ENCODE results near the gene PLCG1. TPM values are rescaled to one million over a fixed set of nuclear protein-coding genes. Genes with fewer than 3 reads are reported as not detected.

The PLCG1 gene
- total and polyA plus RNA-seq, 12 donors, result 32.9 to 139 (median 76.9) TPM

- Histone ChIP-seq H3K27ac (no peak overlapping the region), H3K9me3 (replicated peaks in 1 of 3) (no peaks in the 10 kb centered on the region), H3K4me3 (no peak overlapping the region), H3K27me3 (no peaks in the 10 kb centered on the region), H3K4me1 (replicated peaks in 1 of 2) (no peaks in the 10 kb centered on the region), H3K36me3 (replicated peaks in 1 of 2) (peaks cover 0 to 94% of the 10 kb centered on the region in 2 donors)
- 88 to 95% (median 92%) methylated on average over 7 of the region's 7 CpGs for WGBS, 4 donors
- TF ChIP-seq POLR2A (IDR thresholded peaks at IDR 0.05) (no peak), CTCF (IDR thresholded peaks at IDR 0.05) (no peak)
- no peak for DNase-seq
- intact Hi-C loops (cut with DNase I), result no loop called here
These were observed 17.5 kb upstream of the PLCG1 start for GRCh38 chr20:41119614-41120561.

GRCh38 chr20:41121399-41121798 is 15.9 kb upstream of the PLCG1 start:
- no peaks in the 10 kb centered on the region for H3K9me3 ChIP-seq (replicated peaks in 1 of 3)
- H3K4me1 ChIP-seq (replicated peaks in 1 of 2), result no peaks in the 10 kb centered on the region
- DNase-seq, result no peak
- WGBS, 4 donors, result 87 to 93% (median 89%) methylated on average over 3 of the region's 3 CpGs
- no peak overlapping the region for H3K4me3 ChIP-seq
- peaks cover 0 to 90% of the 10 kb centered on the region in 2 donors for H3K36me3 ChIP-seq (replicated peaks in 1 of 2)
- H3K27ac ChIP-seq, result no peak overlapping the region
- intact Hi-C loops (cut with DNase I), result no loop called here
- H3K27me3 ChIP-seq, result no peaks in the 10 kb centered on the region
- TF ChIP-seq CTCF (IDR thresholded peaks at IDR 0.05), result no peak
- no peak for TF ChIP-seq POLR2A (IDR thresholded peaks at IDR 0.05)

- intact Hi-C loops (cut with DNase I), result no loop called here
- no peak for TF ChIP-seq CTCF (IDR thresholded peaks at IDR 0.05)
- TF ChIP-seq POLR2A (IDR thresholded peaks at IDR 0.05), result no peak
- Histone ChIP-seq H3K9me3 (replicated peaks in 1 of 3) (no peaks in the 10 kb centered on the region), H3K4me1 (replicated peaks in 1 of 2) (no peaks in the 10 kb centered on the region), H3K27ac (no peak overlapping the region), H3K36me3 (replicated peaks in 1 of 2) (peaks cover 0 to 73% of the 10 kb centered on the region in 2 donors), H3K4me3 (no peak overlapping the region), H3K27me3 (no peaks in the 10 kb centered on the region)
- 93 to 96% (median 95%) methylated on average over 6 of the region's 6 CpGs for whole genome bisulfite sequencing, 4 donors
- DNase-seq, result no peak
These were observed 13.7 kb upstream of the PLCG1 start for GRCh38 chr20:41123631-41124030.

- no peak for DNase-seq
- Histone ChIP-seq H3K36me3 (replicated peaks in 1 of 2) (peaks cover 0 to 64% of the 10 kb centered on the region in 2 donors), H3K4me1 (replicated peaks in 1 of 2) (no peaks in the 10 kb centered on the region), H3K4me3 (no peak overlapping the region), H3K27ac (no peak overlapping the region), H3K9me3 (replicated peaks in 1 of 3) (no peaks in the 10 kb centered on the region), H3K27me3 (no peaks in the 10 kb centered on the region)
- 82 to 94% (median 89%) methylated on average over 3 of the region's 3 CpGs for WGBS, 4 donors
- TF ChIP-seq CTCF (IDR thresholded peaks at IDR 0.05) (no peak), POLR2A (IDR thresholded peaks at IDR 0.05) (no peak)
- intact Hi-C loops (cut with DNase I), result no loop called here
These were observed 12.8 kb upstream of the PLCG1 start for GRCh38 chr20:41124451-41125094.

Data from adrenal gland (tissue), 12 donors.